Neural cell (in vitro differentiated cells): ENCODE measurements around the gene RNF149. TPM values are rescaled to one million over a fixed set of nuclear protein-coding genes. Genes with fewer than 3 reads are reported as not detected.

Source experiments
- H2AFZ ChIP-seq: fragments of 200-600, 300-800 bp; sonication (generic), shearing (Covaris generic); 2 replicates; pipeline ENCODE4 v1.6.0; 2014; ENCODE audit warnings: low read depth, mild to moderate bottlenecking, antibody characterized with exemption, low read length, moderate library complexity
- H3F3A ChIP-seq: fragments of 200-600 bp; shearing (Covaris generic); 2 replicates; pipeline ENCODE4 v1.6.1; 2016; ENCODE audit warnings: mild to moderate bottlenecking, moderate library complexity, mixed read lengths, antibody characterized with exemption, low read length; ENCODE audit not compliant: insufficient read depth, poor library complexity, severe bottlenecking
- H3K27ac ChIP-seq: fragments of 200-600, 300-800 bp; sonication (generic), shearing (Covaris generic); 2 replicates; pipeline ENCODE4 v1.5.1; 2014; ENCODE audit warnings: mild to moderate bottlenecking, low read length, moderate library complexity
- H3K27me3 ChIP-seq: fragments of 300-800, 200-600 bp; sonication (generic), shearing (Covaris generic); 2 replicates; pipeline ENCODE4 v1.6.0; 2014; ENCODE audit warnings: mild to moderate bottlenecking, low read depth, low read length, moderate library complexity; ENCODE audit not compliant: insufficient read depth
- H3K36me3 ChIP-seq: fragments of 300-800, 200-600 bp; sonication (generic), shearing (Covaris generic); 2 replicates; pipeline ENCODE4 v1.5.1; 2014; ENCODE audit warnings: mild to moderate bottlenecking, antibody characterized with exemption, low read length, moderate library complexity; ENCODE audit not compliant: insufficient read depth
- H3K4me2 ChIP-seq: fragments of 300-800, 200-600 bp; sonication (generic), shearing (Covaris generic); 2 replicates; pipeline ENCODE4 v1.6.0; 2014; ENCODE audit warnings: mild to moderate bottlenecking, low read length
- H3K4me3 ChIP-seq: fragments of 300-800, 200-600 bp; sonication (generic), shearing (Covaris generic); 2 replicates; pipeline ENCODE4 v1.5.1; 2014; ENCODE audit warnings: mild to moderate bottlenecking, low read length, moderate library complexity
- H3K79me2 ChIP-seq: fragments of 200-600 bp; shearing (Covaris generic); replicated peaks from 2 replicates; pipeline ENCODE4 v1.6.0; 2014; ENCODE audit warnings: mild to moderate bottlenecking, low read length, moderate library complexity; ENCODE audit not compliant: insufficient read depth
- H3K9ac ChIP-seq: fragments of 300-800, 200-600 bp; sonication (generic), shearing (Covaris generic); 2 replicates; pipeline ENCODE4 v1.6.1; 2016; ENCODE audit warnings: mild to moderate bottlenecking, low read length, mixed read lengths
- H3K9me2 ChIP-seq: fragments of 200-600 bp; shearing (Covaris generic); 2 replicates; pipeline ENCODE4 v1.6.1; 2016; ENCODE audit warnings: mild to moderate bottlenecking, low read length, mixed read lengths; ENCODE audit not compliant: insufficient read depth
- H3K9me3 ChIP-seq: fragments of 200-600, 300-800 bp; sonication (generic), shearing (Covaris generic); 2 replicates; pipeline ENCODE4 v1.6.1; 2016; ENCODE audit warnings: mild to moderate bottlenecking, mixed run types, low read length, moderate library complexity, mixed read lengths
- H4K20me1 ChIP-seq: fragments of 200-600 bp; shearing (Covaris generic); 2 replicates; pipeline ENCODE4 v1.6.1; 2016; ENCODE audit warnings: mild to moderate bottlenecking, mixed run types; ENCODE audit not compliant: insufficient read depth
- EP300 ChIP-seq: fragments of 450-650 bp; conservative IDR thresholded peaks from 2 replicates; pipeline ENCODE4 v1.6.1; 2014; ENCODE audit warnings: antibody characterized with exemption, mild to moderate bottlenecking, moderate library complexity; ENCODE audit not compliant: poor library complexity, severe bottlenecking
- EZH2 ChIP-seq: fragments of 200-600, 300-800 bp; shearing (Covaris generic), sonication (generic); IDR thresholded peaks from 2 replicates; pipeline ENCODE4 v1.6.1; 2014; ENCODE audit warnings: antibody characterized with exemption, low read length, borderline replicate concordance, mild to moderate bottlenecking; ENCODE audit not compliant: insufficient read depth, poor library complexity, severe bottlenecking
- MXI1 ChIP-seq: fragments of 450-650 bp; conservative IDR thresholded peaks from 2 replicates; pipeline ENCODE4 v1.6.1; 2014; ENCODE audit warnings: antibody characterized with exemption, mild to moderate bottlenecking; ENCODE audit not compliant: poor library complexity, severe bottlenecking
- POLR2AphosphoS5 ChIP-seq: IDR thresholded peaks from 2 replicates; pipeline ENCODE4 v1.6.1; 2012
- RAD21 ChIP-seq: fragments of 450-650 bp; conservative IDR thresholded peaks from 2 replicates; pipeline ENCODE4 v1.6.1; 2014; ENCODE audit warnings: antibody characterized with exemption, mild to moderate bottlenecking, moderate library complexity
- SMC3 ChIP-seq: fragments of 450-650 bp; conservative IDR thresholded peaks from 2 replicates; pipeline ENCODE4 v1.6.1; 2014; ENCODE audit warnings: antibody characterized with exemption, mild to moderate bottlenecking, moderate library complexity; ENCODE audit not compliant: poor library complexity
- TAF1 ChIP-seq: IDR thresholded peaks from 2 replicates; pipeline ENCODE4 v1.6.1; 2012; ENCODE audit warnings: low read depth
- polyA plus RNA-seq: library from polyadenylated mRNA; depleted of rRNA; stranded (reverse); fragments of >200 nt; gene quantifications from 2 replicates; pipeline ENCODE4 v1.2.3, GENCODE V29; 2014
- TF ChIP-seq, protein P1 (sequence below): IDR thresholded peaks from 2 replicates; pipeline ENCODE4 v1.6.1; 2012; ENCODE audit warnings: borderline replicate concordance
- TF ChIP-seq, protein P2 (sequence below): fragments of 450-650 bp; IDR thresholded peaks from 2 replicates; pipeline ENCODE4 v1.5.1; 2014; ENCODE audit warnings: antibody characterized with exemption, mild to moderate bottlenecking, moderate library complexity; ENCODE audit not compliant: poor library complexity, severe bottlenecking

The RNF149 gene
- polyA plus RNA-seq, 1 donor from 2014 or later, result 39.7 TPM

- no peaks in the 10 kb centered on the region for H3K9me2 ChIP-seq
- H3K4me2 ChIP-seq, result no peak overlapping the region
- H4K20me1 ChIP-seq, result no peaks in the 10 kb centered on the region
- H3K27me3 ChIP-seq, result no peaks in the 10 kb centered on the region
- H3K36me3 ChIP-seq, result no peaks in the 10 kb centered on the region
- no peaks in the 10 kb centered on the region for H3K79me2 ChIP-seq
- H2AFZ ChIP-seq, result no peak overlapping the region
- TF ChIP-seq TAF1 (no peak), EZH2 (no peak), MXI1 (no peak), EP300 (no peak)
- TF ChIP-seq, protein P1, sequence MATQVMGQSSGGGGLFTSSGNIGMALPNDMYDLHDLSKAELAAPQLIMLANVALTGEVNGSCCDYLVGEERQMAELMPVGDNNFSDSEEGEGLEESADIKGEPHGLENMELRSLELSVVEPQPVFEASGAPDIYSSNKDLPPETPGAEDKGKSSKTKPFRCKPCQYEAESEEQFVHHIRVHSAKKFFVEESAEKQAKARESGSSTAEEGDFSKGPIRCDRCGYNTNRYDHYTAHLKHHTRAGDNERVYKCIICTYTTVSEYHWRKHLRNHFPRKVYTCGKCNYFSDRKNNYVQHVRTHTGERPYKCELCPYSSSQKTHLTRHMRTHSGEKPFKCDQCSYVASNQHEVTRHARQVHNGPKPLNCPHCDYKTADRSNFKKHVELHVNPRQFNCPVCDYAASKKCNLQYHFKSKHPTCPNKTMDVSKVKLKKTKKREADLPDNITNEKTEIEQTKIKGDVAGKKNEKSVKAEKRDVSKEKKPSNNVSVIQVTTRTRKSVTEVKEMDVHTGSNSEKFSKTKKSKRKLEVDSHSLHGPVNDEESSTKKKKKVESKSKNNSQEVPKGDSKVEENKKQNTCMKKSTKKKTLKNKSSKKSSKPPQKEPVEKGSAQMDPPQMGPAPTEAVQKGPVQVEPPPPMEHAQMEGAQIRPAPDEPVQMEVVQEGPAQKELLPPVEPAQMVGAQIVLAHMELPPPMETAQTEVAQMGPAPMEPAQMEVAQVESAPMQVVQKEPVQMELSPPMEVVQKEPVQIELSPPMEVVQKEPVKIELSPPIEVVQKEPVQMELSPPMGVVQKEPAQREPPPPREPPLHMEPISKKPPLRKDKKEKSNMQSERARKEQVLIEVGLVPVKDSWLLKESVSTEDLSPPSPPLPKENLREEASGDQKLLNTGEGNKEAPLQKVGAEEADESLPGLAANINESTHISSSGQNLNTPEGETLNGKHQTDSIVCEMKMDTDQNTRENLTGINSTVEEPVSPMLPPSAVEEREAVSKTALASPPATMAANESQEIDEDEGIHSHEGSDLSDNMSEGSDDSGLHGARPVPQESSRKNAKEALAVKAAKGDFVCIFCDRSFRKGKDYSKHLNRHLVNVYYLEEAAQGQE, result no peak
- TF ChIP-seq, protein P2, sequence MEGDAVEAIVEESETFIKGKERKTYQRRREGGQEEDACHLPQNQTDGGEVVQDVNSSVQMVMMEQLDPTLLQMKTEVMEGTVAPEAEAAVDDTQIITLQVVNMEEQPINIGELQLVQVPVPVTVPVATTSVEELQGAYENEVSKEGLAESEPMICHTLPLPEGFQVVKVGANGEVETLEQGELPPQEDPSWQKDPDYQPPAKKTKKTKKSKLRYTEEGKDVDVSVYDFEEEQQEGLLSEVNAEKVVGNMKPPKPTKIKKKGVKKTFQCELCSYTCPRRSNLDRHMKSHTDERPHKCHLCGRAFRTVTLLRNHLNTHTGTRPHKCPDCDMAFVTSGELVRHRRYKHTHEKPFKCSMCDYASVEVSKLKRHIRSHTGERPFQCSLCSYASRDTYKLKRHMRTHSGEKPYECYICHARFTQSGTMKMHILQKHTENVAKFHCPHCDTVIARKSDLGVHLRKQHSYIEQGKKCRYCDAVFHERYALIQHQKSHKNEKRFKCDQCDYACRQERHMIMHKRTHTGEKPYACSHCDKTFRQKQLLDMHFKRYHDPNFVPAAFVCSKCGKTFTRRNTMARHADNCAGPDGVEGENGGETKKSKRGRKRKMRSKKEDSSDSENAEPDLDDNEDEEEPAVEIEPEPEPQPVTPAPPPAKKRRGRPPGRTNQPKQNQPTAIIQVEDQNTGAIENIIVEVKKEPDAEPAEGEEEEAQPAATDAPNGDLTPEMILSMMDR, result no peak
- H3K9me3 ChIP-seq, result no peaks in the 10 kb centered on the region
- no peak overlapping the region for H3K27ac ChIP-seq
- H3K9ac ChIP-seq, result no peak overlapping the region
- no peaks in the 10 kb centered on the region for H3F3A ChIP-seq
- no peak overlapping the region for H3K4me3 ChIP-seq
Observed at GRCh38 chr2:101286684-101287083, 21.8 kb downstream of the RNF149 start.

DNA sequence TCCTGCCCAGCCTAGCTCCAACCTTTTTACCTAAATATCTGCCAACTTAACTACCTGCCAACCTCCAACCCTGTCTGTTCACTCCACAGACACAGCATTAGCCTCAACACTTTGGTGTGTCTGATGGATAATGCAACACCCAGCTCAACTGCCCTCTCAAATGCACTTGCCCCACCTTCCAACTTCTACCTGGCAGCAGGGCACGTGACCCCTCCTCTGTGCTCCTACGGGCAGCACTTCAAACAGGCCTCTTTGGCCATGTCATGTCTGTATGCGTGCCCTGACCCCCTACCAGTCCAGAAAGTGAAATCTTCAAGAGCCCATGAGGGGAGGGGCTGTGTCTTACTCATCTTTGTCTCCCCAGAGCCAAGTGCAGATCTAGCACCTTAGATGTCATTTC lies 25.5 kb downstream of the RNF149 start:
- H3K27me3 ChIP-seq, result no peaks in the 10 kb centered on the region
- no peak overlapping the region for H3K9ac ChIP-seq
- no peaks in the 10 kb centered on the region for H3K9me3 ChIP-seq
- TF ChIP-seq TAF1 (no peak), MXI1 (no peak), EZH2 (no peak), SMC3 (no peak), EP300 (no peak), POLR2AphosphoS5 (no peak), RAD21 (no peak)
- TF ChIP-seq, protein P2, result no peak
- TF ChIP-seq, protein P1, result no peak
- H3K79me2 ChIP-seq, result no peaks in the 10 kb centered on the region
- H3F3A ChIP-seq, result no peaks in the 10 kb centered on the region
- H2AFZ ChIP-seq, result no peak overlapping the region
- no peaks in the 10 kb centered on the region for H3K36me3 ChIP-seq
- no peak overlapping the region for H3K27ac ChIP-seq
- H3K4me3 ChIP-seq, result no peak overlapping the region
- no peaks in the 10 kb centered on the region for H3K9me2 ChIP-seq
- no peak overlapping the region for H3K4me2 ChIP-seq
- no peaks in the 10 kb centered on the region for H4K20me1 ChIP-seq
